GM12865 (cell line): ENCODE data around the gene TBX1.

ENCODE experiments used
- DNase-seq: peaks from one replicate; pipeline ENCODE4 v3.0.0; 2010; ENCODE audit warnings: low read depth
- H3K4me3 ChIP-seq: 2 replicates; pipeline ENCODE4 v1.5.1; 2011; ENCODE audit warnings: mild to moderate bottlenecking, low read depth, low read length, control low read depth
- CTCF ChIP-seq: IDR thresholded peaks from 2 replicates; pipeline ENCODE4 v1.5.1; 2011; ENCODE audit warnings: low read length, control low read depth, low read depth, inconsistent platforms; ENCODE audit not compliant: insufficient read depth; ENCODE audit errors: missing control alignments

The TBX1 gene

GRCh38 chr22:19719488-19720021, 41.0 kb upstream of the TBX1 start:
- no peak for TF ChIP-seq CTCF
- DNase-seq: no peak
- no peak overlapping the region for H3K4me3 ChIP-seq

GRCh38 chr22:19720150-19720827, 40.3 kb upstream of the TBX1 start:
- H3K4me3 ChIP-seq: no peak overlapping the region
- TF ChIP-seq CTCF: no peak
- no peak for DNase-seq

- TF ChIP-seq CTCF: no peak
- DNase-seq: no peak
- no peak overlapping the region for H3K4me3 ChIP-seq
These were observed 39.6 kb upstream of the TBX1 start for GRCh38 chr22:19720999-19721329.

GRCh38 chr22:19721330-19722177, 39.0 kb upstream of the TBX1 start:
- H3K4me3 ChIP-seq: no peak overlapping the region
- TF ChIP-seq CTCF: no peak
- DNase-seq: no peak

- no peak for DNase-seq
- TF ChIP-seq CTCF: no peak
- H3K4me3 ChIP-seq: no peak overlapping the region
These were observed 38.2 kb upstream of the TBX1 start for GRCh38 chr22:19722178-19722981.

GRCh38 chr22:19722982-19723231, 37.7 kb upstream of the TBX1 start:
- no peak overlapping the region for H3K4me3 ChIP-seq
- no peak for TF ChIP-seq CTCF
- DNase-seq: no peak
